Fibroblast of lung (primary cell): ENCODE measurements around the gene GEMIN8. TPM values are rescaled to one million over a fixed set of nuclear protein-coding genes. Genes with fewer than 3 reads are reported as not detected.

Experiments
- DNase-seq, 2 donors: peaks; one replicate each; pipeline versions ENCODE4 v3.0.0 to v3.0.0-alpha.2; 2010; ENCODE audit warnings: low read depth in 2 of 2
- H2AFZ ChIP-seq: 2 replicates; pipeline ENCODE4 v1.5.1; 2012; ENCODE audit warnings: low read length, control low read depth, inconsistent platforms
- H3K27ac ChIP-seq: 2 replicates; pipeline ENCODE4 v1.5.1; 2011; ENCODE audit warnings: low read length, control low read depth; ENCODE audit not compliant: insufficient read depth
- H3K27me3 ChIP-seq: 2 replicates; pipeline ENCODE4 v1.5.1; 2011; ENCODE audit warnings: mild to moderate bottlenecking, low read length; ENCODE audit not compliant: control insufficient read depth, insufficient read depth
- H3K36me3 ChIP-seq: 2 replicates; pipeline ENCODE4 v1.5.1; 2011; ENCODE audit warnings: low read length; ENCODE audit not compliant: control insufficient read depth, insufficient read depth
- H3K4me1 ChIP-seq: 2 replicates; pipeline ENCODE4 v1.5.1; 2011; ENCODE audit warnings: low read length; ENCODE audit not compliant: control insufficient read depth, insufficient read depth; ENCODE audit errors: extremely low read depth
- H3K4me2 ChIP-seq: 2 replicates; pipeline ENCODE4 v1.5.1; 2011; ENCODE audit warnings: low read length, control low read depth; ENCODE audit not compliant: insufficient read depth; ENCODE audit errors: extremely low read depth
- H3K4me3 ChIP-seq, 4 experiments: fragments of 200-600 bp in 1 of 4; sonication (generic) in 1 of 4; replicated peaks in 1 of 4; 2 replicates each; pipeline ENCODE4 v1.5.1; 2011 to 2016; ENCODE audit warnings: low read length in 4 of 4, low read depth in 3 of 4, mild to moderate bottlenecking in 3 of 4, control low read depth in 2 of 4, inconsistent platforms in 1 of 4, mixed read lengths in 1 of 4; ENCODE audit not compliant: insufficient read depth in 1 of 4; ENCODE audit errors: control extremely low read depth in 1 of 4
- H3K79me2 ChIP-seq: 2 replicates; pipeline ENCODE4 v1.5.1; 2012; ENCODE audit warnings: mild to moderate bottlenecking, low read length, inconsistent platforms; ENCODE audit not compliant: control insufficient read depth, insufficient read depth
- H3K9ac ChIP-seq: 2 replicates; pipeline ENCODE4 v1.5.1; 2011; ENCODE audit warnings: mild to moderate bottlenecking, low read length, control low read depth; ENCODE audit not compliant: insufficient read depth
- H3K9me3 ChIP-seq: 2 replicates; pipeline ENCODE4 v1.5.1; 2012; ENCODE audit warnings: low read depth, low read length; ENCODE audit not compliant: control insufficient read depth, insufficient read depth
- H4K20me1 ChIP-seq: 2 replicates; pipeline ENCODE4 v1.5.1; 2011; ENCODE audit warnings: low read length; ENCODE audit not compliant: control insufficient read depth, insufficient read depth; ENCODE audit errors: extremely low read depth
- CTCF ChIP-seq, 2 donors: IDR thresholded peaks in 1 of 2; conservative IDR thresholded peaks in 1 of 2; 1 replicate in 1 of 2; 2 replicates in 1 of 2; pipeline ENCODE4 v1.5.1; 2011 to 2012; ENCODE audit warnings: low read length in 2 of 2, control low read depth in 1 of 2, inconsistent platforms in 1 of 2, low read depth in 1 of 2, mild to moderate bottlenecking in 1 of 2
- EZH2 ChIP-seq: IDR thresholded peaks from 2 replicates; pipeline ENCODE4 v1.5.1; 2012; ENCODE audit warnings: low read length, control low read depth, mild to moderate bottlenecking; ENCODE audit errors: missing control alignments
- polyA plus RNA-seq, 2 donors: library from polyadenylated mRNA; depleted of rRNA in 1 of 2; stranded (reverse) in 1 of 2; unstranded in 1 of 2; fragments of >200 nt; gene quantifications; 2 replicates each; pipeline ENCODE4 v1.2.1, GENCODE V29; 2011 to 2012; ENCODE audit warnings: missing spikeins in 1 of 2
- total RNA-seq: library from RNA; depleted of rRNA; stranded (reverse); fragments of >200 nt; gene quantifications from 2 replicates; pipeline ENCODE4 v1.2.1, GENCODE V29; 2014

GEMIN8 gene
- total and polyA plus RNA-seq, 2 donors (not counting 1 experiment from before 2014, with no cell fraction given): 18.2 to 20.1 TPM

- TF ChIP-seq CTCF (conservative IDR thresholded peaks at IDR 0.05 in 1 of 2, IDR thresholded peaks at IDR 0.05 in 1 of 2; ENCODE audit: low read depth in 1 of 2, low read length in 2 of 2): no peak
- Histone ChIP-seq H3K27ac (no peak overlapping the region), H3K4me3 (no peak overlapping the region), H3K9ac (no peak overlapping the region), H3K79me2 (no peaks in the 10 kb centered on the region), H4K20me1 (no peaks in the 10 kb centered on the region), H2AFZ (no peak overlapping the region), H3K36me3 (no peaks in the 10 kb centered on the region), H3K4me2 (no peak overlapping the region), H3K9me3 (no peaks in the 10 kb centered on the region), H3K4me1 (no peaks in the 10 kb centered on the region), H3K27me3 (no peaks in the 10 kb centered on the region)
- no peak for DNase-seq
Observed at GRCh38 chrX:14073071-14073470, 43.4 kb upstream of the GEMIN8 start.

- H3K79me2 ChIP-seq: no peaks in the 10 kb centered on the region
- H3K4me3 ChIP-seq: no peak overlapping the region
- DNase-seq: no peak
- no peaks in the 10 kb centered on the region for H3K9me3 ChIP-seq
- H2AFZ ChIP-seq: no peak overlapping the region
- H3K4me2 ChIP-seq: no peak overlapping the region
- H3K27me3 ChIP-seq: no peaks in the 10 kb centered on the region
- TF ChIP-seq EZH2 (no peak), CTCF (conservative IDR thresholded peaks at IDR 0.05 in 1 of 2, IDR thresholded peaks at IDR 0.05 in 1 of 2; ENCODE audit: low read depth in 1 of 2, low read length in 2 of 2) (no peak)
- H3K9ac ChIP-seq: no peak overlapping the region
- H4K20me1 ChIP-seq: no peaks in the 10 kb centered on the region
- no peaks in the 10 kb centered on the region for H3K36me3 ChIP-seq
- no peaks in the 10 kb centered on the region for H3K4me1 ChIP-seq
- no peak overlapping the region for H3K27ac ChIP-seq
Observed at GRCh38 chrX:14065800-14066199, 36.1 kb upstream of the GEMIN8 start.

DNA sequence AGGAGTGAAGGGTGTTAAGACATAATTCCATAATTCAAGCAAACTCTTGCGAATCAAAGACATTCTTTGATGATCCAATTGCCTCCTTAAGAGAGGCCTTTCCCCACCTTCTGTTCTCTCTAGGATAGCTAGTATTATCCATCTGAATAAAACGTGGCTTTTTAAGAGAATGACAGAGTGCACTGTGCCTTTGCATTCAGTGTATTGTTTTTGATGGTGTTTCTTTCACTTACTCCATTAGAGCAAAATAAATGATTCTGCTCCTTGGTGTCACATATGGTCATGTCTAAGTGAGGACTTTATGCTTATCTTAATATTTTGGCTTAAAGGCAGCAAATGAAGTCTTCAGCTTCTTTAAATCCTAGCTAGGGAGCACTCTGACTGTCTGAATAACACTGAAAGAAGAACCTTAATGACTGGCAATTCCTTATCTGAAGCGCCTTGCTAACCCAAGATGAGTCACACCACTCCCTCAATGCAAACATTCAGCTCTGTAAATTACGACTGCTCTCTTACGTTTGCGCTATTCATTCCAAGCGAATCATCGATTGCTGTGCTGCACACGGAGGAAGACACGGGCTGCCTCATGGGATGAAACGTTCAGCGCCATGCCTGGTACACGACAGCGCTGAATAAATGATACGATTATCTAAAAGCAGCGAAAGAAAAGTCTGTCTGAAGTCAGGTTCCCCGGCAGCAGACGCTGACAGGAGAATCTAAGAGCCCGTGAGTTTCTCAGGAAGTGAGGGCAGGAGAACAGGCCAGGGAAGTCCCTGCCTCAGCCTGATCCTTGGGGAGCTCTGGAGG lies 35.1 kb upstream of the GEMIN8 start:
- DNase-seq: peak; percentile 2 to 46
- H3K36me3 ChIP-seq: no peaks in the 10 kb centered on the region
- no peak overlapping the region for H3K27ac ChIP-seq
- no peak overlapping the region for H3K9ac ChIP-seq
- H3K4me2 ChIP-seq: no peak overlapping the region
- TF ChIP-seq EZH2 (no peak), CTCF (conservative IDR thresholded peaks at IDR 0.05 in 1 of 2, IDR thresholded peaks at IDR 0.05 in 1 of 2; ENCODE audit: low read depth in 1 of 2, low read length in 2 of 2) (no peak)
- no peaks in the 10 kb centered on the region for H3K4me1 ChIP-seq
- no peaks in the 10 kb centered on the region for H3K9me3 ChIP-seq
- H3K4me3 ChIP-seq: no peak overlapping the region
- H2AFZ ChIP-seq: no peak overlapping the region
- no peaks in the 10 kb centered on the region for H3K79me2 ChIP-seq
- H3K27me3 ChIP-seq: no peaks in the 10 kb centered on the region
- H4K20me1 ChIP-seq: no peaks in the 10 kb centered on the region
